Fibroblast of skin of abdomen (primary cell): ENCODE results near the gene VRTN.

Experiments used
- DNase-seq: peaks from one replicate; pipeline ENCODE4 v3.0.0-alpha.2; 2013

Gene VRTN

DNA sequence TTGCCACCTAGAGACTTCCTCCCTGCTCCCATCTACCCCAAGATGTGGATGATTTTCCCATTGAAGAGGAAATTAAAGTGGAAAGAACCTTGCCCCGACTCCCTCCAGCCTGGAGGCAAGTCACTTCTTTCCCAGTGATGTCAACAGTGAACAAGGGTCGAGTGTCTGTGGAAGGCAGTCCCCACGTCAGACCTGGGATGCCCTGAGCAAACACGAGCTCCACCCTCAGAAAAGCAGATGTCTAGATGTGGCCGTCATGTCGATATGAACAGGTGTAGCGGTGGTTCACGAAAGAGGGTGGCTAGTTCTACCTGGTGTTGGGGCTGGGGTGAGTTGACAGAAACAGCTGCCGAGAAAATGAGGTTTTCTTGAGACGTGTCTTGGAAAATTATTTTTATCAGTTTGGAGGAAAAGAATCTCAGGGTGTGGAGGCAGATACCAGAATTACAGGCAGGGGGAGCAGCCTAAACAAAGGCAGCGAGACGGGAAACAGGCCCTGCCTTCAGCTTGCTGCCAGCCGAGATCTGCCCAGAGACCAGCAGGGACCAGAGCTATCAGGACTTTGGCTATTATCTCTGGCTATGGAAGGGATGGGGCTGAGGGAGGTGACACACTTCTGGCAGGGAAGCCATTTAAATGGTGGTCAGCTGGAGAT, 51.9 kb downstream of the VRTN start:
- no peak for DNase-seq

- no peak for DNase-seq
Measured at GRCh38 chr14:74400919-74401503, 52.7 kb downstream of the VRTN start.

GRCh38 chr14:74401504-74402241, 53.4 kb downstream of the VRTN start:
- DNase-seq = no peak

DNA sequence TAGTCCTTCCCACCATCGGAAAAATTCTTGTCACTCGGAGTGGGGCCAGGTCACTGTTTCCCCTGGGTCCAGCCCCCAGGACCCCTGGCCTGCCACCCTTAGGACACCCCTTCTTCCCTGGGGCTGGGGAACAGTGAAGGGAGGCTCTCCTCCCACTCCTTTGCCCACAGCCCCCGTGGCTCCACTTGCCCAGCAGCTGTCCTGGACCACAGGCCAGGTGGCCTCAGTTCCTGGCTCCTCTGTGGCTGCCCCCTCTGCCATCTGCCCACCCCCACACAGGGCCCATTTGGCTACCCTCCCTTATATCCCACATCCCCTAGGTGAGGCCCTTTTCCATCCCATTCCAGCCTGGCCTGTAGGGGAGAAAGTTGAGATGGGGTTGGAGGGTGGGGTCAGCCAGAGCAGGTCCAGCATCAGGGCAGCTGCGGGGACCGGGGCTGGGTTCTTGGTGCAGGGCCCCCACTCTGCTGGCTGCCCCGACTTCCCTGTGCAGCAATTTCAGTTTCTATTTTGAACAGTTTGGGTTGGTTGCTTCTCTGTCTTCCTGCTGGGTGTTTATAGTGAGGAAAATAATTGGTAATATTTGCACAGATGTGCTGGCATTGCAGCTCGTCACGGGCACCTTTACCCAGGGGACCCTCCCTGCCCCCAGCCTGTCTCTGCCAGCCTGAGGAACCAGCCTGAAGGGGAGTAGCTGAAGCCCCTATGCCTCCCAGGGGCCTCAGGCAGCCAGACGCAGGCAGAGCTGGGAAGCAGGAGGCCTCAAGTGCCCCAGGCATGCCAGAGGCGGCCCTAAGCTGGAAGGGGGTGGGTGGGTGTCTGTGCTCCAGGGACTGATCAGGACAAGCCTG, 54.4 kb downstream of the VRTN start:
- no peak for DNase-seq

DNA sequence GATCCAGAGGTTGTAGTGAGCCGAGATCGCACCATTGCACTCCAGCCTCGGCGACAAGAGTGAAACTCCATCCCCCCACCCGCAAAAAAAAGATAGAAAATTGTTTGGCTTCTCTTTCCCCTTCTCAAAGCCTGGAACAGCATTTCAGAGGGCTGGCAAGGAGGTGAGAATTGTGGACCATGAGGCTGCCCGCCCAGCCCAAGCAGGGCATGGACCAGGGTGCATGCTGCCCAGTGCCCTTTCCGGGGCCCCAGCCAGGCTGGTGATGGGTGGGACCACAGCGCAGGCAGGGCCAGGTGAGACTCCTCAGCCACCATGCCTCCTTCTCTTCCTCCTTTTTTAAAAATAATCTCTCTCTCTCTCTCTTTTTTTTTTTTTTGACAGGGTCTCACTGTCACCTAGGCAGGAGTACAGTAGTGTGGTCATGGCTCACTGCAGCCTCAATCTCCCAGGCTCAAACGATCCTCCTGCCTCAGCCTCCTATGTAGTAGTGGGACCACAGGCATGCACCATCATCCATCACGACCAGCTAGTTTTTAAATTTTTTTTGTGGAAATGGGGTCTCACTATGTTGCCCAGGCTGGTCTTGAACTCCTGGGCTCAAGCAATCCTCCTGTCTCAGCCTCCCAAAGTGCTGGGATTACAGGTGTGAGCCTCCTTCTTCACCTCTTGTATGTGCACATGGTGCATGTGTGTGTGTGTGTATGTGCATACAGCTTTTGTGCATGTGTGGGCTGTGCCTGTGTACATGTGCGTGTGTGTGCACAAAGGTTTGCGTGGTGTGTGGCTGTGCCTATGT, 55.5 kb downstream of the VRTN start:
- no peak for DNase-seq

DNA sequence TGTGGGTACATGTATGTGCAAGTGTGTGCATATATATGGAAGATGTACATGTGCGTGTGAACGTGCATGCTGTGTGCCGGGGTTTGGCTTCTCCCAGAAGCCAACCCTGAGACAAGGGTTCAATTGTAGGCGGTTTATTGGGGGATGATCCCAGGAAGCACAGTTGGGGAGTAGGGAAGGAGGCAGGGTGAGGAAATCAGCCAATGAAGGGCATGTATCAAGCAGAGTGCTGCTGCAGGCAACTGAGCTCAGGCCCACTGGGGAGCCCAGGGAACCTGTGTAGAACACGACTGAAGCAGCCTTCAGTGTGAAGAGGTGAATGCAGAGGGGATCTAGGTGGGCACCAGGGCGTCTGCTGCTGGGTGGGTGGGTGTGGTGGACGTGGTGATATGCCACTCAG, 56.2 kb downstream of the VRTN start:
- no peak for DNase-seq

DNA sequence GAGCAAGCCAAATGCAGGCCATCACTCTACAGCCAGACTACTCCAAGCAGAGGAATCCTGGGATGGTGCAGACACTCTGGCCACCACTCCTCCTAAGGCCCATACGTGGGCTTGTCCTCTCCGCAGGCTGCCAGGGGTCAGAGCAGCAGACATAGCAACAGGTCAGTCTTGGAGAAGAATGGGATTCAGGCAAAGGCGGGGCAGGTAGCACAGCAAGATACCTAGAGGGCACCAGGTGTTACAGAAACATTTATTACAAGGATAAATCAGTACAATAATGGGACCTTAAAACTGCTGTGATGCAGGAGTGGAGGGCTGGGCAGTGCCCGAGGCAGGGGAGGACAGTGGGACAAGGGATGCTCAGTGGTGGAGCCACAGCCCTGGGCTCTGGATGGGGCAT, 57.4 kb downstream of the VRTN start:
- DNase-seq = no peak

- DNase-seq = no peak
Measured at GRCh38 chr14:74407021-74407800, 58.9 kb downstream of the VRTN start.

- DNase-seq = no peak
Measured at GRCh38 chr14:74407801-74408154, 59.5 kb downstream of the VRTN start.

DNA sequence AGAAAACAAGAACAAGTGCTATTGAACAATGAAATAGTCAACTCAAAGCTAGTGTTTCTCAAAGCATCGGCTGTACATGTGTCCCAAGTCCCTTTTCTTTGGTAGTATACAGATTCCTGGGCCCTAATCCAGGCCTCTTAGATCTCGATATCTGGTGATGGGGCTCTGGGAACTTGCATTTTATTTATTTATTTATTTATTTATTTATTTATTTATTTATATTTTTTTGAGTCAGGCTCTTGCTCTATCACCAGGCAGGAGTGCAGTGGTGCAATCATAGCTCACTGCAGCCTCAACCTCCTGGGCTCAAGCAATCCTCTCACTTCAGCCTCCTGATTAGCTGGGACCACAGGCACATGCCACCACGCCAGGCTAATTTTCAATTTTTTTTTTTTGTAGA, 60.6 kb downstream of the VRTN start:
- no peak for DNase-seq

GRCh38 chr14:74409441-74409840, 61.2 kb downstream of the VRTN start:
- no peak for DNase-seq
